GM19463 (cell line): ENCODE measurements around the gene ZBTB33.

ENCODE experiments used
- ATAC-seq: cut with Tn5 transposase; IDR thresholded peaks from one replicate; pipeline ENCODE4 v1.9.1; 2021; ENCODE audit warnings: mild to moderate bottlenecking, moderate library complexity; ENCODE audit not compliant: unreplicated experiment

The ZBTB33 gene

GRCh38 chrX:120262859-120263708 is 12.5 kb downstream of the ZBTB33 start:
- peak; percentile 48 for ATAC-seq

- ATAC-seq: no peak
Measured at GRCh38 chrX:120264341-120264740, 13.7 kb downstream of the ZBTB33 start.

GRCh38 chrX:120269373-120270035 is 18.9 kb downstream of the ZBTB33 start:
- ATAC-seq: peak; percentile 75

GRCh38 chrX:120270567-120270966 is 20.0 kb downstream of the ZBTB33 start:
- ATAC-seq: no peak

GRCh38 chrX:120271218-120271617 is 20.6 kb downstream of the ZBTB33 start:
- ATAC-seq: no peak

GRCh38 chrX:120274145-120274544 is 23.5 kb downstream of the ZBTB33 start:
- no peak for ATAC-seq

GRCh38 chrX:120274958-120275357 is 24.3 kb downstream of the ZBTB33 start:
- ATAC-seq: no peak

GRCh38 chrX:120281021-120281624 is 30.5 kb downstream of the ZBTB33 start:
- ATAC-seq: no peak

- ATAC-seq: no peak
Measured at GRCh38 chrX:120281761-120282160, 31.1 kb downstream of the ZBTB33 start.

- no peak for ATAC-seq
Measured at GRCh38 chrX:120282697-120283096, 32.1 kb downstream of the ZBTB33 start.

GRCh38 chrX:120286733-120287512 is 36.3 kb downstream of the ZBTB33 start:
- peak; percentile 49 for ATAC-seq

- peak; percentile 46 for ATAC-seq
Measured at GRCh38 chrX:120287513-120288112, 37.0 kb downstream of the ZBTB33 start.

GRCh38 chrX:120290107-120290506 is 39.5 kb downstream of the ZBTB33 start:
- ATAC-seq: no peak

- ATAC-seq: no peak
Measured at GRCh38 chrX:120291211-120291610, 40.6 kb downstream of the ZBTB33 start.

- ATAC-seq: no peak
Measured at GRCh38 chrX:120293015-120293414, 42.4 kb downstream of the ZBTB33 start.

- ATAC-seq: no peak
Measured at GRCh38 chrX:120294651-120295050, 44.0 kb downstream of the ZBTB33 start.

GRCh38 chrX:120297923-120298322 is 47.3 kb downstream of the ZBTB33 start:
- no peak for ATAC-seq

- ATAC-seq: no peak
Measured at GRCh38 chrX:120299928-120300327, 49.3 kb downstream of the ZBTB33 start.

GRCh38 chrX:120301497-120301896 is 50.9 kb downstream of the ZBTB33 start:
- no peak for ATAC-seq

- ATAC-seq: peak; percentile 7
Measured at GRCh38 chrX:120301960-120302359, 51.3 kb downstream of the ZBTB33 start.

- ATAC-seq: peak; percentile 96
Measured at GRCh38 chrX:120302434-120302833, 51.8 kb downstream of the ZBTB33 start.
